ENCODE results near the gene GPD2. TPM values are rescaled to one million over a fixed set of nuclear protein-coding genes. Genes with fewer than 3 reads are reported as not detected.

The GPD2 gene
- total and polyA plus RNA-seq, 10 of the 15 experiments (the other 5 are each of a cell fraction or from before 2014, with no cell fraction given) = 10.0 to 73.5 (median 43.4) TPM

DNA sequence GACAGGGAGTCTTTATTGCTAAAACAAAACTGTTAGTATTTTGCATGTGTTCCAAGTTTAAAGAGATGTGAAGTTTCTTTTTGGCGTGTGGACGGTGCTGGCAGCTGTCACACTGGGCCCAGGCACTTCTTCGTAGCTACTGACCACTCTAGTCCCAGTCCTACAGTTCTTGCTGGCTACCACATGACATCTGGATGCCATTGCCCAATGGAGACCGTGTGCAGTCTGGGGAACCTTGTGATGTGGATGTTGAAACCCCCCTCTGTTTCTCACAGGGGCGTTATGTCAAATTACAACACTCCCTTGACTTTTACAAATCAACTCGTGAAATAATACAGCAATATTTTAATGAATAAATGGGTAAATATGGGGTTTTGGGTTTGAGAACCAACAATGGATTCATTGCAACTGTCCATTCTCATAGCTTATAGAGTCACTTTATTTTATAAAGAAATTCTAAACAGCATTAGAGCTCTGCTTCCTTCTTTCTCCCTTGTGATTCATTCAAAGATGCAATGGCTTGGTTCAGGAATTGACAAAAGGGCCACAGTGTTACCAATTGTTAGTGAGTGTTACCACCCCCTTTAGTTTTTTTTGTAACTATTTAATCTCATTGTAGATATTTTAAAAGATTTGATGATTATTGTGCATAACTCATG is 1.2 kb downstream of the GPD2 start:
- Histone ChIP-seq H3K4me1 (ENCODE audit: control insufficient read depth, insufficient read depth, low read length) (peaks cover 16% of the 10 kb centered on the region), H4K20me1 (ENCODE audit: control insufficient read depth, insufficient read depth) (no peaks in the 10 kb centered on the region), H3K9ac (ENCODE audit: control insufficient read depth, insufficient read depth, low read length) (peak overlapping the region; percentile 91), H3K4me2 (ENCODE audit: control insufficient read depth, insufficient read depth) (peak overlapping the region; percentile 86), H3K27ac (ENCODE audit: control insufficient read depth, insufficient read depth) (peak overlapping the region; percentile 81), H3K36me3 (ENCODE audit: control insufficient read depth in 2 of 2, insufficient read depth in 2 of 2, low read length in 1 of 2) (no peaks in the 10 kb centered on the region), H3K4me3 (peak overlapping the region; percentile 68), H3K79me2 (ENCODE audit: control insufficient read depth, insufficient read depth, low read length) (peaks cover 42% of the 10 kb centered on the region), H3K27me3 (replicated peaks in 1 of 2; ENCODE audit: control insufficient read depth in 2 of 2, insufficient read depth in 2 of 2, low read length in 1 of 2) (no peaks in the 10 kb centered on the region), H2AFZ (ENCODE audit: control insufficient read depth, low read depth, low read length) (no peak overlapping the region), H3K9me3 (replicated peaks; ENCODE audit: control insufficient read depth, insufficient read depth, low read length) (no peaks in the 10 kb centered on the region)
- ChIA-PET SMC1A (ENCODE audit: uncharacterized antibody, unreplicated experiment) (interaction anchor here (0.7 to 5.1 kb wide), 42 partner anchors 9 to 152 kb away, joined by 3 to 36 read pairs (median 6); partner anchors contain the start of gene NR4A2), POLR2A (interaction anchor here (0.7 to 4.0 kb wide), 8 partner anchors 8 to 103 kb away, joined by 3 to 20 read pairs (median 4); no protein-coding TSS in a partner anchor), RAD21 (ENCODE audit: unreplicated experiment) (interaction anchor here (0.6 to 4.0 kb wide), 27 partner anchors 9 to 152 kb away, joined by 3 to 37 read pairs (median 5); no protein-coding TSS in a partner anchor), CTCF (interaction anchor here (0.9 to 3.3 kb wide), 12 partner anchors 16 to 148 kb away, joined by 3 to 21 read pairs (median 4); no protein-coding TSS in a partner anchor)
- FAIRE-seq = no peak
- in situ Hi-C loops (cut with MboI) = no loop called here
- ATAC-seq = peak; percentile 53
- BruUV-seq (replicated peaks) = no TSS peak
- TF ChIP-seq, protein P1, sequence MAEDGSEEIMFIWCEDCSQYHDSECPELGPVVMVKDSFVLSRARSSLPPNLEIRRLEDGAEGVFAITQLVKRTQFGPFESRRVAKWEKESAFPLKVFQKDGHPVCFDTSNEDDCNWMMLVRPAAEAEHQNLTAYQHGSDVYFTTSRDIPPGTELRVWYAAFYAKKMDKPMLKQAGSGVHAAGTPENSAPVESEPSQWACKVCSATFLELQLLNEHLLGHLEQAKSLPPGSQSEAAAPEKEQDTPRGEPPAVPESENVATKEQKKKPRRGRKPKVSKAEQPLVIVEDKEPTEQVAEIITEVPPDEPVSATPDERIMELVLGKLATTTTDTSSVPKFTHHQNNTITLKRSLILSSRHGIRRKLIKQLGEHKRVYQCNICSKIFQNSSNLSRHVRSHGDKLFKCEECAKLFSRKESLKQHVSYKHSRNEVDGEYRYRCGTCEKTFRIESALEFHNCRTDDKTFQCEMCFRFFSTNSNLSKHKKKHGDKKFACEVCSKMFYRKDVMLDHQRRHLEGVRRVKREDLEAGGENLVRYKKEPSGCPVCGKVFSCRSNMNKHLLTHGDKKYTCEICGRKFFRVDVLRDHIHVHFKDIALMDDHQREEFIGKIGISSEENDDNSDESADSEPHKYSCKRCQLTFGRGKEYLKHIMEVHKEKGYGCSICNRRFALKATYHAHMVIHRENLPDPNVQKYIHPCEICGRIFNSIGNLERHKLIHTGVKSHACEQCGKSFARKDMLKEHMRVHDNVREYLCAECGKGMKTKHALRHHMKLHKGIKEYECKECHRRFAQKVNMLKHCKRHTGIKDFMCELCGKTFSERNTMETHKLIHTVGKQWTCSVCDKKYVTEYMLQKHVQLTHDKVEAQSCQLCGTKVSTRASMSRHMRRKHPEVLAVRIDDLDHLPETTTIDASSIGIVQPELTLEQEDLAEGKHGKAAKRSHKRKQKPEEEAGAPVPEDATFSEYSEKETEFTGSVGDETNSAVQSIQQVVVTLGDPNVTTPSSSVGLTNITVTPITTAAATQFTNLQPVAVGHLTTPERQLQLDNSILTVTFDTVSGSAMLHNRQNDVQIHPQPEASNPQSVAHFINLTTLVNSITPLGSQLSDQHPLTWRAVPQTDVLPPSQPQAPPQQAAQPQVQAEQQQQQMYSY (CRISPR knock-in tag; IDR thresholded peaks at IDR 0.05) = no peak
- TF ChIP-seq MTA3 (IDR thresholded peaks at IDR 0.05; ENCODE audit: borderline replicate concordance, low read length) (no peak), HDAC6 (IDR thresholded peaks at IDR 0.05; ENCODE audit: unreplicated experiment) (no peak), MEF2A (IDR thresholded peaks at IDR 0.05; ENCODE audit: insufficient read depth, low read depth, low read length) (no peak), MTA2 (IDR thresholded peaks at IDR 0.05; ENCODE audit: low read depth) (no peak), SUZ12 (IDR thresholded peaks at IDR 0.05; ENCODE audit: unreplicated experiment) (no peak), NBN (IDR thresholded peaks at IDR 0.05) (no peak), YY1 (IDR thresholded peaks at IDR 0.05; ENCODE audit: low read depth, low read length) (peak; percentile 28; the same call in 1 of the 2 replicates), TCF12 (IDR thresholded peaks at IDR 0.05; ENCODE audit: low read depth, low read length) (0 out of 2 replicates have a peak, but pooled peaks have one; percentile 5), RCOR1 (conservative IDR thresholded peaks at IDR 0.05; ENCODE audit: low read depth, low read length) (no peak), WRNIP1 (IDR thresholded peaks at IDR 0.05; ENCODE audit: borderline replicate concordance, low read depth, low read length) (no peak), SREBF1 (IDR thresholded peaks at IDR 0.05; ENCODE audit: low read length) (no peak), BCLAF1 (IDR thresholded peaks at IDR 0.05) (no peak), CEBPB (IDR thresholded peaks at IDR 0.05; ENCODE audit: borderline replicate concordance in 1 of 2, low read depth in 2 of 2, low read length in 2 of 2) (0 out of 4 replicates have a peak, but pooled peaks of 1 of the 2 experiments have one; percentile 19)
- intact Hi-C loops (cut with micrococcal nuclease; ENCODE audit: unreplicated experiment) = loop anchor here (5.0 kb wide), 1 partner anchor 100 kb away; no protein-coding TSS in a partner anchor
- DNase-seq (ENCODE audit: low read depth, low spot score) = no peak
- 8% methylated on average over 6 of the region's 6 CpGs for WGBS (ENCODE audit: insufficient coverage, insufficient replicate concordance, low lambda C conversion rate, missing lambda C conversion rate)

All from GM12878 (cell line).